Nasal cavity respiratory epithelium epithelial cell of viscerocranial mucosa (primary cell): ENCODE measurements around the gene CBR4. TPM values are rescaled to one million over a fixed set of nuclear protein-coding genes. Genes with fewer than 3 reads are reported as not detected.

ENCODE experiments used
- total RNA-seq: library from RNA; depleted of rRNA; stranded (reverse); fragments of >200 nt; gene quantifications from 2 replicates; pipeline ENCODE4 v1.2.3, GENCODE V29; 2014

The CBR4 gene
- 12.3 and 15.4 TPM in 2 replicates for total RNA-seq

GRCh38 chr4:169010125-169011023 is at the start of gene CBR4:
Gene CBR4 (minus strand): TSS chr4:169010255. CDS start chr4:169010089, 166 bp downstream.

